HG03558 (cell line): ENCODE data around the gene CARD11.

Experiments
- ATAC-seq: cut with Tn5 transposase; IDR thresholded peaks from one replicate; pipeline ENCODE4 v1.9.1; 2021; ENCODE audit warnings: moderate number of reproducible peaks; ENCODE audit not compliant: unreplicated experiment; ENCODE audit errors: extremely low read depth

CARD11 gene

DNA sequence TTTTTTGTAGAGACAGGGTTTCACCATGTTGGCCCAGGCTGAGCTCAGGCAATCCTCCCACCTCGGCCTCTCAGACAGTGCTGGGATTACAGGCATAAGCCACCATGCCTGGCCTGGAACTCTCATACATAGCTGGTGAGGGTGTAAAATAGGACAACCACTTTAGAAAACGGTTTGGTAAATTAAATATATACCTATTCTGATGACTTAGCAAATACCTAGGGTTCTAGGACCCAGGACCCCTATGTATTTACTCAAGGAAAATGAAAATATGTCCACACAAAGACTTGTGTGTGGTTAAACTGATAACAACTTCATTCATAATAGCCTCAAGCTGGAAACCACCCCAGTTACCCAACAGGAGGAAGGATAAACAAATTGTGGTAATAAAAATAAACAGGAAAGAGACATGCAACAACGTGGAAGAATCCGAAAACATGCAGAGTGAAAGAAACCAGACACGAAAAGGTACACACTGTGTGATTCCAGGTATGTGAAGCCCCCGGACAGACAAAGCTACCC is 52.7 kb downstream of the CARD11 start:
- no peak for ATAC-seq

DNA sequence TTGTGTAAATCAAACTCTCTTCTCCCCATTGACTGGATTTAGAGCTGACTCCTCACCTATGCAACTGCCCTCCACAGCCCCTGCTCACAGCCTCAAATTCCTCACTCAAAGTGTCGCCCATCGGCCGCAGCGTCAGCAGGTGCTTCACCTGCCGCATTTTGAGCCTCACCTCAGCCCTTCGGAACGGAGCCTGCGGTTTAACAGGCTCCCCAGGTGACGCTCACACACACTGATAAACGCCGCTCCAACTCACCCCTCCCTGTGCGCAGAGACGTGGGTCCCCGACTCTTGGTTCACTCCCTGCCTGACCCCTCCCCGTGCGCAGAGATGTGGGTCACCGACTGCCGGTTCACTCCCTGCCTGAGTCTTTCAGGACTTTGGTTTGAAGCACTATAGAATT is 57.1 kb downstream of the CARD11 start:
- no peak for ATAC-seq

DNA sequence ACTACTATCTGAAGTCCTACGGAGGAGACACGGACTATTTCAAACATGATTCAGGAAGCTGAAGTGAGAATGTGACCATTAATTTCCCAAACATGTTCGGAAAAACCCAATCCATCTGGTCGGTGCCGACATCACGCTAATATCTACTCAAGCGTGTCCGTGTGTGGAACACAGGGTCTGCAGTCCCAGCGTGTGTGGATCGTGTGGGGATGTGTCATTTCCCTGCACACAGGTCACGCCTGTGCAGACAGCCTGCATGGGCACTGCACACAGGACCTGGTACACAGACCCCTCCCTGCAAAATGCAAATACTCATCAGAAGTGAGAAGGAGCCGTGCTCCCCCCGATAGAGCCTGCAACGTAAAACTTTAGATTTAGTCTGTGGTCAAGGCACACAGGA is 57.8 kb downstream of the CARD11 start:
- no peak for ATAC-seq

- ATAC-seq = no peak
Observed at GRCh38 chr7:2984091-2984490, 59.6 kb downstream of the CARD11 start.

DNA sequence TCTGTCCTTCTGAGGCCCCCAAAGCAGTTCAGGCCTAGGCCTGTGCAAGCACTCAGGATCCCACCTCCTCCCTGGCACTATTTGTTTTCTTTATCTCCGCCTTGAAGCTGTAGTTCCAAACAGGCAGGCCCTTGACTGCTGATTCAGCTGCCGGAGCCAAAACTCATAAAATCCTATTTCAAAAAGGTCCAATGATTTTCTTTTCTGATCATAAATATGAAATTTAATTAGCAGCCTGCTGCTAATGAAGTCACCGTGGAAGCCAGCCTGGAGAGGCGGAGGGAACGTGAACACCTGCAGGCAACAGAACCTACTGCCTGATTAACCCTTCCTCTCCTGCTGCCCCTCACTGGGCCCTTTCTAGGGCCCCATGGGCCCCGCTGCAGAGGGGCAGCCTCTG is 60.1 kb downstream of the CARD11 start:
- no peak for ATAC-seq

DNA sequence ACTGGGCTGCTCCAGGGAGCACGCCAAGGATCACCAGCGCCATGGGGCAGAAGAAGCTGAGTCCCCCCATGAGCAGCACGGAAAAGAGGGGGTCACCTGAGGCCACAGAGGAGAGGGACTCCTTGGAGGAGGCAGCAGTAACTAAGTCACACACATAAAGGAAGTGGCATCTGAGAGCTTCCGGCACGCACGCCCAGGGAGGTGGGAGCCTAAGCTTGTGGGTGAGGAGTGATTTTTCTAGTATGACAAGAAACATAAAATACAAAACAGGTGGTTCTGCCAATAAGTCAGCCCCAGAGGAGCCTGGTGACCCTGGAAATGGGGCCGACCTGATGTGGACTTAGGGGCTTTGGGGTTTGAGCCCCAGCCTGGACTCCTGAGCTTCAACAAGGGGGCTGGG is 60.8 kb downstream of the CARD11 start:
- no peak for ATAC-seq

DNA sequence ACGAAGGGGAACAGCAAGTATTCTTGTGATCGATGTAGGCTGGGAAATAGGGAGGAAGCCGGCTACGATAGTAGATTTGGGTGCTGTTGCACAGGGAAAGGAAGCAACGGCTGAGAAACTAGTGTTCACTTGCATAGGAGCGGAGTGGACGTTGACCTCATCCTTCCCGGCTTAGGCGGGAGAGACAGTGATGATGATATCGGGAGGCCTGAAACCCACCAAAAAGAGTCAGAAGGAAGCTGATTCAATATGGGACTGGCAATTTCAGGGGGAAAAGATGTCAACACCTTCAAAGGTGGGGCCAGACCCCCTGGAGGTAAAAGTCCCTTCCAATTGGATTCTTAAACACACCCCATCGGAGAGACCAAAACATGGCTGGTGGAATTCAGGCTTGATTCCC is 61.3 kb downstream of the CARD11 start:
- ATAC-seq = no peak

GRCh38 chr7:2981103-2981480 is 62.6 kb downstream of the CARD11 start:
- no peak for ATAC-seq

DNA sequence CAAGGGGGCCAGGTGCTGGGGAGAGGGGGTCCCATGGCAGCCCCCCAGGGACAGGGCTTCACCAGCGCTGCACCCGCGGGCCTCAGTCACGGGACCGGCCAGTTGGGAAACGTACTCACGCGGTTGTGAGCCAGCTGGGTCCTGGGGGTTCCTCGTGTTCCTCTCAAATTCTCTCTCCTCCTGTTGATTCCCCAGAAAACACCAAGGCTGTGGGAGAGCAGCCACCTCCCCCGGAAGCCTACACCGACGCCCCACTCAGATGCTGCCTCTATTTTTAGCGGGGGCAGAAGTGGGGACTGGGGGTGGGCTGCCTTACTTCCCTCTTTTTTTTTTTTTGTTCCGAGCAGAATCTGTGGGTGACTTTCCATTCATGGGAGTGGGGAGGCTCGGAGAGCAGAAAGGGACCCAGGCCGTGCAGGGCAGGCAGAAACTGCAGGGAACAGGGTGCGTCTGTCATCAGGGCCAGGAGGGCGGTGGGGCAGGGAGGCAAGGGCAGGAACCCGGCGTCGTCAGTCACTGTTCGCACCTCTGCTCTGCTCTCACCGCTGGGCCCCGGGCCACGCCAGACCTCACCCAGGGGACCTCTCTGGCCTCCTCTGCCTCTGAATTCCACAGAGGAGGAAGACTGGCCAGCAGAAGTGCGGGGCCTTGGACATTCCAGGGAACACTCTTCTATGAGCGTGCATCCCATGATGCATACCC is 63.1 kb downstream of the CARD11 start:
- ATAC-seq = no peak

GRCh38 chr7:2979951-2980350 is 63.7 kb downstream of the CARD11 start:
- ATAC-seq = no peak

GRCh38 chr7:2979201-2979631 is 64.5 kb downstream of the CARD11 start:
- ATAC-seq = no peak

DNA sequence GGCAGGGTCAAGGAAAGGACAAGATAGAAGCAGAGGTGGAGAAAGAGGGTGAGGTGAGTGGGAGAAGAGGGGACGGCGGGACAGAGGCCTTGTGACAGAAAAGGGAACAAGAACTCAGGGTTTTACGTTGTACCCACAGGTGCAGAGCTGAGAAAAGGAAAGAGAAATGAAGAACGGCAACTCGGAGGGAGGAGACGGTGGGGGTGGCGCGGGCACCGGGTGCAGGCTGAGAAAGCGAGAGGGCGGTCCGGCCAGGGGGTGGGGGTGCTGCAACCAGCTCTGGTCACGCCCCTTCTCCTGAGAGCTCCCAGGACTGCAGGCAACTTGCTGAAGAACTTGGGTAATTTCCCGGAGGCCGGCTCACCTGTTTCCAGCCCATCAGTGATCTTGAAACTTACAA is 65.3 kb downstream of the CARD11 start:
- peak; percentile 71 for ATAC-seq

DNA sequence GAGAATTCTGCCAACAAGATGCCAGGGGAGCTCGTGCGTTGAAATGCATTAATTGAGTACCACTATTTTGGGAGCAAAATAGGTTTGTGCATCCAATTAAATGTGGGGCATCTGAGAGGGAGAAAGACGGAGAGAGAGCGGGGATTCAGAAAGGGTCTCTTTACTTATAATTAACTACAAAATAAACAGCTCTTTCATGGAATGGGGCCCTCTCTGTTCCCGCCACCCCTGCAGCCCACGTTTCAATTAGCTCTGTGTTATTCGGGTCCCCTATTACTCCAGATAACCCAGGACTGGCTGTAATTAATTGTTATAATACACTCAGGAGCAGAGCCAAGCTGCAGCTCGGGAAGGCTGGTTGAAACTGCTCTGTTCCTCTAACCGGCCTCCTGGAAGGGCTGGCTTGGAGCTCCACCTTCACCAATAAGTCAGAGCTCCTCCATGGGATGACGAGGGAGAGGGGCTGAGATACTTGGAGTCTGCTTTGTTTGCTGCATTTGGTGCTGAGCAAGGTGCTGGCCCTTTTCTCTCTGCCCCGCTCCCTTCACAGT is 67.8 kb downstream of the CARD11 start:
- ATAC-seq = no peak

DNA sequence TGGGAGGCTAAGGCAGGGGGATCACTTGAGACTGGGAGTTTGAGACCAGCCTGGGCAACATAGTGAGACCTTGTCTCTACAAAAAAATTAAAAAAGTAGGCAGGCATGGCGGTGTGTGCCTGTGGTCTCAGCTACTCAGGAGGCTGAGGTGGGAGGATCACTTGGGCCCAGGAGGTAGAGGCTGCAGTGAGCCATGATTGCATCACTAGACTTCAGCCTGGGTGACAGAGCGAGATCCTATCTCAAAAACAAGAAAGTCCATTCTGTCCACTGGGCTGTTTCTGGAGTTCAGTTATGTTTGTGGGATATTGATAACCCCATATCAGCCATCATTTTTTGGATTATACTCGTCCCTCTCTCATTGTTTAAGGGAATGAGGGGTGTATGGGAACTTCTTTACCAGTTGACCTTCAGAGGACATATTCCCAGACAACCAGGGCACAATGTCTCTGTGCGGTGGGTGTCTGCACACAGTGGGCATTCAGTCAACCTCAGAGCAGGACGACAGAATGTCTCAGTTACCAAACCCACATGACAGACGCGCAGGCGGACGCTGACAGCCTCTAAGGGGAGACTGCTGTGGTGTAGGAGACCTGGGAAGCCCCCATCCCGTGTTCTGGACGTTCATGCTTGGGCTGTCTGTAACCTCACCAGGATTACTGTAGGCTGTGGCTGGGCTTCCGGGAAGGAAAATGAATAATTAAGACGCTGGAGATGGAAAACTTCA is 69.4 kb downstream of the CARD11 start:
- ATAC-seq = no peak

DNA sequence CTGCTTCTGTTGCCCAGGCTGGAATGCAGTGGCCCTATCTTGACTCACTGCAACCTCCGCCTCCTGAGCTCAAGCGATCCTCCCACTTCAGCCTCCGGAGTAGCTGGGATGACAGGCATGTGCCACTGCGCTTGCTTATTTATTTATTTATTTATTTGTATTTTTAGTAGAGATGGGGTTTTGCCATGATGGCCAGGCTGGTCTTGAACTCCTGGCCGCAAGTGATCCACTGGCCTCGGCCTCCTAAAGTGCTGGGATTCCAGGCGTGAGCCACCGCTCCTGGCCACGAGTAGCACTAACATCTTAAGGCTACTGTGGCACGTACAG is 70.9 kb downstream of the CARD11 start:
- ATAC-seq = no peak

GRCh38 chr7:2971914-2972834 is 71.5 kb downstream of the CARD11 start:
- peak; percentile 69 for ATAC-seq

GRCh38 chr7:2970861-2971260 is 72.8 kb downstream of the CARD11 start:
- ATAC-seq = no peak

DNA sequence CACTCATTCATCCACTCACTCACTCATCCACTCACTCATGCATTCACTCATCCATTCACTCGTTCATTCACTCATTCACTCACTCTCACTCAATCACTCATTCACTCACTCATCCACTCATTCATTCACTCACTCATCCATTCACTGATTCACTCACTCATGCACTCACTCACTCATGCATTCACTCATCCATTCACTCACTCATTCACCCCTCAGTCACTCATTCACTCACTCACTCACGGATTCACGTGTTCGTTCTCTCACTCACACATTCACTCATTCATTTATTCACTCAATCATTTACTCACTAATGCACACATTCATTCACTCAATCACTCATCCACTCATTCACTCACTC is 73.4 kb downstream of the CARD11 start:
- no peak for ATAC-seq

DNA sequence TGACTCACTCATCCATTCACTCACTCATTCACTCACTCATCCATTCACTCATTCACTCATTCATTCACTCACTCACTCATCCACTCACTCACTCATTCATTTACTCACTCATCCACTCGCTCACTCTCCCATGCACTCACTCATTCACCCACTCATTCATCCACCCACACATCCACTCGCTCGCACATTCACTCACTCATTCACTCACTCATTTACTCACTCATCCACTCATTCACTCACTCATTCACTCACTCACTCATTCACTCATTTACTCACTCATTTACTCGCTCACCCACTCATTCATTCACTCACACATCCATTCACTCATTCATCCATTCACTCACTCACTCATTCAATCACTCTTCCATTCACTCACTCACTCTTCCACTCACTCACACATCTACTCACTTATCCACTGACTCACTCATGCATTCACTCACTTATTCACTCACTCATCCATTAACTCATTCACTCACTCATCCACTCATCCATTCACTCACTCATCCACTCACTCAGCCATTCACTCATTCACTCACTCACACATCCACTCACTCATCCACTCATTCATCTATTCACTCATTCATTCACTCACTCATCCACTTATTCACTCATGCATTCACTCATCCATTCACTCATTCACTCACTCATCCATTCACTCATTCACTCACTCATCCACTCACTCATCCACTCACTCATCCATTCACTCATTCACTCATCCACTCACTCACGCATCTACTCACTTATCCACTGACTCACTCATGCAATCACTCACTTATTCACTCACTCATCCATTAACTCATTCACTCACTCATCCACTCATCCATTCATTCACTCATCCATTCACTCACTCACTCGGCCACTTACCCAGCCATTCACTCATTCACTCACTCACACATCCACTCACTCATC is 74.0 kb downstream of the CARD11 start:
- ATAC-seq = no peak
